Nucleus accumbens (tissue), 56 donors: ENCODE data around the gene GIT1.

Experiments
- DNase-seq, 56 donors: peaks; one replicate each; lab custom pipeline; 2025; lab: John Stamatoyannopoulos, UW

The GIT1 gene

DNA sequence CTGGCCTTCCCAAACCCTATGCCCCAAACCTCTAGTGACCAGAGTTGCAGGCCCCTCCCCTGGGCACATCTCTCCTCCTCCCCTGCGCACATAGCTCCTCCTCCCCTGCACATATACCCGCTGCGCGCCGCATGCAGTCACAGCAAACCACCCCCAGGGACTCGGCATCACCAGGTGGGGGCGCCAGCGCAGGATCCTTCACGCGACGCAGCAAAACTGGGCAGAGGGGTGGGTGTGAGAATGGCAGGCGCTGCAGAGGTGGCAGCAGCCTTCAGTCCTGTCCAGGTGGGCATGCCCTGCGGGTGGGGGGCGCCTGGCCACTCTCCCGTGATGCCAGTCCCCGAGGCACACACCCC, 27.7 kb upstream of the GIT1 start:
- DNase-seq, result peak in 52 of 56 donors; percentile 29 to 90 (median 70)

DNA sequence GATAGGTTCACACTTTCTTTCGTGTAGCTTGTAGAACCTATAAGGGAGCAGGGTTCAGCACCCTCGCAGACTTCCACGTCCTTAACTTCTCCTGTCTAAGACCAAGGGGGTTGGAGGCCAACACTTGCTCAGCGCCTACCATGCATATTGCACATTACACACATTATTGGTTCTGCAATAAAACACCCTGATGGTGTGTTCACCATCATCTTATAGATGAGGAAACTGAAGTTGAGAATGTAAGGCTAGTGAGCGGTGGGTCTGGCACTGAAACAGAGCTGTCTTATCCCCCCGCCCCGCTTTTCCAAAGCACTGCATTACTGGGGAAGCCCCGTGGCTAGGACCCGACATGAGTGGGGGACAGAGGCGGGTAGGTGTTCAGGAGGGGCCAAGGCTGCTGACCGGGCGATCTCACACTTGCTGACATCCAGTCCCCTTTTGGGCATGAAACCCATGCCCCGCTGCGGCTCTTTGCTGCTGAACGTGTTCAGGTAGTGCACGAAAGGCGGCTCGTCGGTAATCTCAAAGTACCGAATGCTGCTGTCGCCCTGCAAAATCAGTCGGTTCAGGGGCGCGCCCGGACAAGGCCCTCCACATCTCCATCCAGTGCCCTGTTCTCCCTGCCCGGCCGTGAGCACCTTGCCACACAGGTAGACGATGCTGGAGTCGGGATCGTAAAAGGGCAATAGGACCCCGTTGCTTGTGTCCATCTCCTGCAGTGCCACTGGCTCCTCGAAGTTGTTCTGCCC, 27.0 kb upstream of the GIT1 start:
- peak in 2 of 56 donors; percentile 28 to 52 for DNase-seq

DNA sequence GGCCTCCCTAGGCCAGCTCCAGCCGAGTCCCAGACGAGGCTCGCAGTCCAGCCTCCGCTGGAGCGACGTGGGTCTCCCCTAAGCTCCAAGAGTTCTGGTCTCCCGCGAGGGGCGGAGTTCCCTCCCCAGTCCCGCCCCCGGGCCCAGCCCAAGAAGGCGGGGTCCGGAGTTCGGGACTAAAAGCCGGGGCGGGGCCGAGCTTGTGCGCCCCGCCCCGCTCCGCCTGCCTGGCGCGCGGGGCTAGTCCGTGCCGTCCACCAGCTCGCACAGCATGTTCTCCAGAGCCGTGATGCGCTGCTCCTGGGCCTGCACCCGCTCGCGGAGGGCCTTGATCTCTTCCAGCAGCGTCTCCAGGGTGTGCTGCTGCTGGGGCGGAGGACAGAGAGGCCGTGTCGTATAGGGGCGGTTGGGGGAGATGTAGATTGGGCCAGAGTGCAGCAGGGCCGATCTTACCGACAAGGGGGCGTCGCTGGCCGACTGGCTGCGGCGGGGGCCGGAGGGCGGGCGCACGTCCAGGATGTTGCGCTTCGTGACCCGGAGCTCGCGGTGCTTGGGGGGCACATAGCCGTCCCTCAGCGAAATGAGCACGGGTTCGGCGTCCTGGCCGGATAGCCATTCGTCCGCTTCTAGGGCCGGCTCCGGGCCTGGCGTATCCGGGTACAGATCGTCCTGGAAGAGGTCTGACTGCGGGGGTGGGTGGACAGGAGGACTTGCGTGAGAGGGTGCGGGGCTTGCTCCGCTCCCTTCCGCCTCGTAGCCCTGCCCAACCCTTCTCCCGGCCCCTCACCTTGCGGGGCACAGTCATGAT, 26.2 kb upstream of the GIT1 start:
- DNase-seq, result peak in 55 of 56 donors; percentile 39 to 96 (median 83)

DNA sequence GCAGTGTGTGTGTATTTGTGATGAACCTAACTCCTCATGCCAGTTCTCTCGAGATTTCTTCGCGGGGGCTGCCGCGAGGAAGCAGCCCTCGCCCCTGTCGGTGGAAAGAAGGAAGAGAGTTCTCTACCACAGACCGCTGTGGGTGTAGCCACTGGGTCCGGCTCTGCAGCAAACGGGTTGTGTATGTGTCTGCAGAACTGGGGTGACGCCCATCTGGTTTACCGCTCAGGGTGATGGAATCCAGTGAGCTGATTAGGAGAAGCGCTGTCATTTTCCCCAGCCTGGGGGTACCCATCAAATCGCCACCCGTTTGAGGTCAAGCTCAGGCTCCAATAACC, 25.6 kb upstream of the GIT1 start:
- DNase-seq, result peak in 17 of 56 donors; percentile 37 to 69 (median 55)

DNA sequence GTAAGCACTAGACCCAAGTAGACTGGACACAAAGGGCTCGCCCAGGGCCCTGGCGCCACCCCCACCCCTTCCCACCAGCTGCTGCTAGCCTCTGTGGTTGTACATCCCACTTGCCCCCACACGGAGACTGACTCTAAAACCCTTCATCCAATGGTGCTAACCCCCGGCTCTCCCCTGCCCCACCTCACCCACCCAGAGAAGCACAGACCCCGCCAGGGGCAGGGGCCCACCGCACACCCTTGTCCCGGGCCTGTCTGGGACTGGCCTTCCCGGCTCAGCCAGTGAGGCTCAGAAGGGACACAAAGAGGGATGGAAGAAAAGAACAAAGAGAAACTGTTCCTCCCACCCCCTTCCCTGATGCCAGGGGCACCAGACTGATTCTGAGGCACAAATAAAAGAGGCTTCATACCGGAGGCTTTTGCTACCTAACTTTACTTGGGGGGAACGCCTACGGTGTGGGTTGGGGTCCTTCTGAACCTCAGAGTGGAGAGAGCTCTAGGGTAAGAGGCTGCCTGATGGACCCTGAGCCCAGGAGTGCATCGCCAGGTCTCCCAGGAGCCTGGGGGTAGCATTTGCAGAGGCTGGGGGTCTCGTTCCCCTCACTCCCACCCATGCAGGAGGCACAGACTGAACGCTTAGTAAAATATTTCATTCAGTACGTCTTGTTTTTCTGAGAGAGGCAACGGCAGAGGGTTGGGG, 25.1 kb upstream of the GIT1 start:
- DNase-seq, result peak in 22 of 56 donors; percentile 29 to 67 (median 43)

DNA sequence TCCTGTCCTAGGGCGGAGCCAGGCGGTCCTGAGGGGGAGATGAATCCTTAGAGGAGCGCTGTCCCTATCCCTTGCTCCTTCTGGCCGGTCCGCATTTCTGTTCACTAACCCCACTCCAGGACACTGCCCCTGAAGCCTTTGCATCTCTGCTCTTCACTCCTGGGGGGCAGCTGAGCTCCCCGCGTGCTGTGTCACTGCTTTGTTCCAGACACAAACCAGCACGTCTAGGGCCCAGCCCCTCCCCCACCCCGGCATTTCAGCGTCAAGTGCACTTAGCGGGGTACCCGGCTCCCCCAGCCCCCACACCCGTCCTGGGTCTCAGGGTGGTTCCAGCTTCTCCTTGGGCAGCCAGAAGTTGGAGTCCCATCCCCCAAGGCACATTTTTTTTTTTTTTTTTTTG, 24.4 kb upstream of the GIT1 start:
- peak in 1 of 56 donors; percentile 23 for DNase-seq

DNA sequence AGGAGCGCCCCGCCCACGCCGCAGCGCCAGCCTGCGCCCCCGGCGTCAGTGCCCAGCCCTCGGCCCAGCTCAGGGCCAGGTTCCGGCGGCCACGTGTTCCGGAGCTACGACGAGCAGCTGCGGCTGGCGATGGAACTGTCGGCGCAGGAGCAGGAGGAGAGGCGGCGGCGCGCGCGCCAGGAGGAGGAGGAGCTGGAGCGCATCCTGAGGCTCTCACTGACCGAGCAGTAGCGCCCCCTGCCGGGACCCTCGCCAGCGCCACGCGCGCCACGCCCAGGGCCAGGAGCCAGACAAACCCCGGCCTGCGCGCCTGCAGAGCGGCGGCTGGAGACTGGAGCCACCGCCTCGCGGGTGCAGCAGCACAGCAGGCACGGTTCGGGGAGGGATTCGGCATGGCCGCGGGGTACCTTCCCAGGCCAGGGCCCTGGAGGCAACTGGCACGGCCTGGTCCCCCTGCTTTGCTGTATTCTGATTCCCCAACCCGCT, 23.9 kb upstream of the GIT1 start:
- DNase-seq, result peak in 54 of 56 donors; percentile 45 to 96 (median 86)

DNA sequence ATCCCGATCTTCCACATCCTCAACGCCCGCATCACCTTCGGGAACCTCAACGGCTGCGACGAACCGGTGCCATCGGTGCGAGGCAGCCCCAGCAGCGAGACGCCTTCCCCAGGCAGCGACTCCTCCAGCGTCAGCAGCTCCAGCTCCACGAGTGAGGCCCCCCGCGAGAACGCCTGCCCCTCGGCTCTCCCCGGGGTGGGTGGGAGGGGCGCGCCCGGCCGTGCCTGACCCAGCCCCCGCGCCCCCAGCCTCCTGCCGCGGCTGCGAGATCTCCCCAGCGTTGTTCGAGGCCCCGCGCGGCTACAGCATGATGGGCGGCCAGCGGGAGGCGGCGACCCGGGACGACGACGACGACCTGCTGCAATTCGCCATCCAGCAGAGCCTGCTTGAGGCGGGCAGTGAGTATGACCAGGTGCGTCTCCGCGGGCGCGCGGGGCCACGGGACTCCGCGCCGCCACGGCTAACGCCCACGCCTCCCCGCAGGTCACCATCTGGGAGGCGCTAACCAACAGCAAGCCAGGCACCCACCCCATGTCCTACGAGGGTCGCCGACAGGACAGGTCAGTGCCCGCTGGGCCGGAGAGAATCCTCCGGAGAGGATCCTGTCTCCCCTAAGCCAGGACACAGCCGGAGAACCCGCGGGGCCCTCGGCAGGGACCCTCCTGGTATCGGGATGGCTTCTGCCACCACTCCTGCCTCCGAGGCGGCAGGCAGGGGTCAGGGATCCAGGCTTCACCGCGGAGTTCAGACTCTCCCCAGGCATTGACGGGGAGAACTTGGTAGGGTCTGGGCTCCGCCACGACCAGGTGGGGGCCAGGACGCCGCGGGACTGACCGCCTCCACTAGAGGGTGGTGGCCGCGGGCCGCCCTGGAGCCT, 23.2 kb upstream of the GIT1 start:
- DNase-seq, result no peak

DNA sequence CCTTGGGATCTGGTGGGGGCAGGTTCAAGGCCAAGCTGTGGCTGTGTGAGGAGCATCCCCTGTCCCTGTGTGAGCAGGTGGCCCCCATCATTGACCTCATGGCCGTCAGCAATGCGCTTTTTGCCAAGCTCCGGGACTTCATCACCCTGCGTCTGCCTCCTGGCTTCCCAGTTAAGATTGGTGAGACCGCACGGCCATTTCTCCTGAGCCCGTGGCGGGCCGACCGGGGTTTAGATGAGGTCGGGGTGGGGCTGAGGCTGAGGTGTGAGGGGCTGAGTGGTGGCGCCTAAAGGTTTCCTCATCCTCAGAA, 22.6 kb upstream of the GIT1 start:
- DNase-seq, result no peak

DNA sequence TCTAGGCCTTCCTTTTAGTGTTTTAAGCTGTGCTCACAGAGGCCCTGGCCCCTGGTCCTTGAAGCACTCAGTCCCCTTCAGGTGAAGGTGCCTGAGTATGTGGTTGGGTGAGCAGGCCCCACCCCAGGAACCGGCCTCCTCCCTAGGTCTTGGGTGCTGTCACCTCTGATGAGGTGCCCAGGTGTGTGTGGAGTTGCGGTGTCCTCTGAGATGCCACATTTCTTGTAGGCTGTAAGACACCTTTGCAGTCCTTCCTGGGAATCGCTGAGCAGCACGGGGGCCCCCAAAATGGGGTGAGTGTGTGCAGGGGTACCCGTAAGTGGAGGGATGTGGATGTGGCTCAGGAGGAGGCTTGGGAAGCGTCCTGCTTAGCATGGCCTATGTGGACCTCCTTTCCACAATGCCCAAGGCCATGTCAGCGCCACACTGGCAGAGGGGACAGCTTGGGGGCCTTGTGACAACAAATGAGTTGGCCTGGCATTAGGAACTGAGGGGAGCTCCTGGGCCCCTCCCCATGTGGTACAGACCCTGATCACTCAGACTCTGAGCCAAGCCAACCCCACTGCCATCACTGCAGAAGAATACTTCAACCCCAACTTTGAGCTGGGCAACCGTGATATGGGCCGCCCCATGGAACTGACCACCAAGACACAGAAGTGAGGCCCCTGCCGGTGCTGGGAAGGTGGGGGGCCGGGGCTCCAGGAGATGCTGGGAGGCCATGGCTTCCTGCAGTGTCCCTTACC, 22.1 kb upstream of the GIT1 start:
- DNase-seq, result no peak

DNA sequence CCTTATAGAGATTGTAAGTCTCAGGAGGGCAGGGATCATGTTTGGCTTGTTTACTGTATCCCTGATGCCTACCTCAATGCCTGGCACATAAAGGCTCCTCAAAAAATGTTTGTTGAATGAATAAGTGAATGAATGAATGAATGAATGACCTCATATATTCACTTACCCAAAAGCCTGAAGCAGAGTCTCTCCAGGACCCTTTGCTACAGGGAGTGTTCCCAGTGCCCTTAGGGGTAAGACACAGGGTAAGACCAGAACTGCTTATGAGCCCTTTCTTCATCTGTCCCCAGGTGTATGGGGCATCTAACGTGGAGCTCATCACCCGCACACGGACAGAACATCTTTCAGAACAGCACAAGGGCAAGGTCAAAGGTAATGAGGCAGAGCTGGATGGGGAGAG, 20.9 kb upstream of the GIT1 start:
- DNase-seq, result no peak

DNA sequence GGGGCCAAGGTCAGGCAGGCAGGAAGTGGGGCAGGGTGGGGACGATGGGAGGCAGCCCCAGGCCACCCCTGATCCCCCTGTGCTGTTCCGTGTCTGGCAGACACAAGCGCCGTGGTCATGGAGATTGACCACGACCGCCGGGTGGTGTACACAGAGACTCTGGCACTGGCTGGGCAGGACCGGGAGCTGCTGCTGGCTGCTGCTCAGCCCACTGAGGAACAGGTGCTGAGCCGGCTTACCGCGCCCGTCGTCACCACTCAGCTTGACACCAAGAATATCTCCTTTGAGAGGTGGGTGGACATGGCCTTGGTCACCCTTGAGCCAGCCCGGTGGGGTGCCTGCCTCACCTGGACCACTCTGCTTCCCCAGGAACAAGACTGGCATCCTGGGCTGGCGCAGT, 19.5 kb upstream of the GIT1 start:
- no peak for DNase-seq

DNA sequence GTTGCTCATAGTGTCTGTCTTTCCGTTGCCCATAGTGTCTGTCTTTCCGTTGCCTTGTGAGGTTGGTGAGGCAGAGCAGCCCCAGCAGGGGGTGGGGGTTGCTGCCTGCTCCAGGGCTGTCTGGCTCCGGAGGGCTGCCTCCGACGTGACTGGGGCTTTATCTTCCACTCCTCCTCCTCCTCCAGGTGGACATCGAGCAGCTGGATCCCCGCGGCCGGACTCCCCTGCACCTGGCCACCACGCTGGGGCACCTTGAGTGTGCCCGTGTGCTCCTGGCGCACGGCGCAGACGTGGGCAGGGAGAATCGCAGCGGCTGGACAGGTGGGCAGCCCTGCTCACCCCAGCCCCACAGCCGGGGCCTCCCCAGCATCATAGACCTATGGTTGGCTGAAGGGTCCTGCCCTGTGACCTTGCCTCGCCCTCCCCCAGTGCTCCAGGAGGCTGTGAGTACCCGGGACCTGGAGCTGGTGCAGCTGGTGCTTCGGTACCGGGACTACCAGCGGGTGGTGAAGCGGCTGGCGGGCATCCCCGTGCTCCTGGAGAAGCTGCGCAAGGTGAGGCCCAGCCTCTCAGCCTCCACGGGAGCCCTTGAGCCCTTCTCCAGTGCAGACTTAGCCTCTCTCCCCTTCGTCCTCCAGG, 18.2 kb upstream of the GIT1 start:
- DNase-seq, result no peak

DNA sequence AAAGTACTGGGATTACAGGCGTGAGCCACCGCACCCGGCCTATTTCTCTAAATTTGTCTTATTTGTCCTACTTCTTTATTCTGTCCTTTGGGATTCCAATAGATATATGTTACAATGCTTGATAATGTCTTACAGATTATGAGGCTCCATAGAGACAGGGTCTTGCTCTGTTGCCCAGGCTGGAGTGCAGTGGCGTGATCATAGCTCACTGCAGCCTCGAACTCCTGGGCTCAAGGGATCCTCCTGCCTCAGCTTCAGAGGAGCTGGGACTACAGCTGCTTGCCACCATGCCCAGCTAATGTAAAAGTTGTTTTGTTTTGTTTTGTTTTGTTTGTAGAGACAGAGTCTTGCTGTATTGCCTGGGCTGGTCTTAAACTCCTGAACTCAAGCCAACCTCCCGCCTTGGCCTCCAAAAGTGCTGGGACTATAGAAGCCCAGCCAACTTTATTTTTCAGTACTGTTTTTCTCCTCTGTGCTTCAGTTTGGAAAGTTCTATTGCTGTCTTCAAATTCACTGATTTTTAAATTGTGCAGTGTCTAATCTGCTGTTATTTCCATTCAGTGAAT, 13.7 kb upstream of the GIT1 start:
- no peak for DNase-seq

DNA sequence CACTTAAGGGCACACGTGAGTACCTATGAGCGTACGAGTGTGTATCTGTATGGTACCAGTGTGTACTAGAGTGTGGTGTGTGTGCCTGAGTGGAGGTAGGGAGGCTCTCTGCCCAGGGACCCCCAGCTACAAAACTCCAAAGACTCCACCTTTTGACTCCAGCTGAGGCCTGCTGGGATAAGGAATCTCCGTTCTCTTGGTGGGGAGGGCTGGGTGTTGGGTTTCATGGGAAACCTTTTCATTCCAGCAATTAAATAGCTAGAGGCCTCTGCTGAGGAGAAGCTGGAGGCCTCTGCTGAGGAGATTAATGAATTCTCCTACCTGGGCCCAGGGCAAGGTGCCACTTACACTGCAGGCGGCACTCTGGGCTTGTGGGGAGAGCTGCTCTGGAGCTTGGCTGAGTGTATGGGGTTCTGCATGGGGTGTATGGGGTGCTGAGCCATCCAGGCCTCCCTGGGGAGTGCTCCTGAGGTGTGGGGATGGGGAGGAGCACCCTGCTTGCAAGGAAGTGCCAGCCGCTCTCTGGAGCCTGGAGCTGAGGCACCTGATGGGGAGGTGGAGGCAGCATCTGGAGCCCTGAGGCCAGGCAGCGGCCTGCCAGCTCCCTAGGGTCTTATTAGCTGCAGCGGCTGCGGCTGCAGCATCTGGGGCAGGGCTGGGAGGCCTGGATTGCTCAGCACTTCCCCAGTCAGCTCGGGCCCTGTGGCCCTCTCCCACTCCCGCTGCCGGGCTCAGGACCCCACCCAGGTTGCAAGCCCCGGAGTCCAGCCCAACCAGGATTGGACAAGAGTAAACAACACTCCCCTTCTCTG, 8.1 kb upstream of the GIT1 start:
- DNase-seq, result no peak

DNA sequence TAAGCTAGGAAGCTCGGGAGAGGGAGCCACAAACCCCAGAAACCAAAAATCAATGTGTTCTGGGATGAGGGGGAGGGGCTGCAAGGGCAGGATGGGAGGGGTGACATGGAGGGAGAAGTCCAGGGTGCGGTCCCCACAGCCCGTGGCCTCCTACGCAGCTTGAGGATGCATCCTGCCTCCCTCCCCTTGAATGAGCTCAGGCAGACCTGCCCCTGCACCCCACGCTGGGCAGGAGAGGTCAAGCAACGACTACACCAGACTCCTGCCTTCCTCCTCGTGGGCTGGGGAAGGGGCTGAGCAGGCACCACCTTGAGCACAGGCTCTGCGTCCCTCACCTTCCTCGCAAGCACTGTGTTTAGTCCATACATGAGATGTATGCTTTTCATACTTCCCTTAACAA, 7.4 kb upstream of the GIT1 start:
- peak in 1 of 56 donors; percentile 9 for DNase-seq

DNA sequence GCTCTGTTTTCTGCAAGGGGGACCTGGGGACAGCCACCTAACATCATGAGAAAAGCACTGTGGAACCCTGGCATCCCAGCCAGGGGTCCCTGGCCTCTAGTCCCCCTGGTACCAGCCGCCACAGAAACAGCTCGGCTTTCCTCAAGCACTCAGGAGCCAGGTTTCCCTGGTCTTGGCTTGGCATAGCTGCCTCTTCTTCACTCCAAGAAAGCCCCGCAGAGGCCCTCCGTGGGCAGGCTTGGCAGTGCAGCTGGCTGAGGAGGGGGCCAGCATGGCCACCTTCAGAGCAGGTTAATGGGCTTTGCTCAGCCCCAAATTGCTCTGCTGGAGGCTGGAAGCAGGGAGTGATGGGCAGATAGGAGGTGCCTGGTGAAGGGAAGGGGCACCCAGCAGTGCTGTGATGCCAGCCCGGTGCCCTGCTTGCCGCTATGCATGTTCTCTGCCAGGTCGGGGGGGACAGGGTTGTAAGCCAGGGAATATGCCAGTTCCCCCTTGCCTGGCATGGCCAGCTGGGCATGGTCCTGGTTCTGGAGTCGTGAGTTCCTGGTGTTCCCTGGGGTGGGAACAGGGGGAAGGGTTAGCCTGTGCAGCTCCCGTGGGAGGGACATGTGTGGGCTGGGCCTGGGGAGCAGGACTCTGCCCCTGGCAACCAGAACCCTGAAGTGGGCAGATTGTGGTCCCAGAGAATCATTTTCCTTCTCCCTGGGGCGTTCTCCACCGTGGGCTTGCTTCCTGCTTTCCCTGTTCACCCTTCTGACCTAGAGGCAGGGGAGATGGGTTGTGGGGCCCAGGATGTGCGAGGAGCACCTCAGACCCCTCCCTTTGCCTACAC, 6.7 kb upstream of the GIT1 start:
- no peak for DNase-seq
